Natural killer cell (primary cell): ENCODE results near the gene FAF1. TPM values are rescaled to one million over a fixed set of nuclear protein-coding genes. Genes with fewer than 3 reads are reported as not detected.

Experiments
- ATAC-seq, 3 donors: fragments of 150-1000 bp in 2 of 3; fragments of 200-7000 bp in 1 of 3; cut with Tn5 transposase; 1 replicate in 1 of 3; 2 replicates in 2 of 3; pipeline ENCODE4 v1.10.0; 2021; ENCODE audit warnings: mild to moderate bottlenecking in 2 of 3, moderate library complexity in 2 of 3
- DNase-seq, 2 donors: peaks; one replicate each; pipeline versions ENCODE4 v3.0.0 to v3.0.0-alpha.2; 2013 to 2021; ENCODE audit warnings: mixed read lengths in 1 of 2
- H3K27ac ChIP-seq: one replicate; pipeline ENCODE4 v1.5.1; 2013; ENCODE audit warnings: mild to moderate bottlenecking, low read length
- H3K27me3 ChIP-seq: one replicate; pipeline ENCODE4 v1.6.1; 2013; ENCODE audit warnings: low read length; ENCODE audit not compliant: control insufficient read depth, insufficient read depth
- H3K36me3 ChIP-seq: one replicate; pipeline ENCODE4 v1.6.1; 2013; ENCODE audit warnings: low read length; ENCODE audit not compliant: control insufficient read depth, insufficient read depth
- H3K4me1 ChIP-seq: one replicate; pipeline ENCODE4 v1.6.1; 2013; ENCODE audit warnings: low read length; ENCODE audit not compliant: control insufficient read depth, insufficient read depth
- H3K4me3 ChIP-seq: one replicate; pipeline ENCODE4 v1.5.1; 2013; ENCODE audit warnings: low read length
- H3K9me3 ChIP-seq: one replicate; pipeline ENCODE4 v1.6.1; 2013; ENCODE audit warnings: low read length; ENCODE audit not compliant: control insufficient read depth, insufficient read depth
- H3K27ac Mint-ChIP-seq, 2 donors: one replicate each; pipeline ENCODE4 v1.8.0; 2022; ENCODE audit warnings: mild to moderate bottlenecking in 2 of 2, mixed read lengths in 2 of 2, moderate library complexity in 1 of 2
- H3K27me3 Mint-ChIP-seq, 2 donors: one replicate each; pipeline ENCODE4 v1.8.0; 2022; ENCODE audit warnings: low read depth in 2 of 2, mixed read lengths in 2 of 2
- H3K36me3 Mint-ChIP-seq: one replicate; pipeline ENCODE4 v1.8.0; 2022; ENCODE audit warnings: mixed read lengths
- H3K4me1 Mint-ChIP-seq, 2 donors: one replicate each; pipeline ENCODE4 v1.8.0; 2022; ENCODE audit warnings: mixed read lengths in 2 of 2
- H3K4me3 Mint-ChIP-seq: one replicate; pipeline ENCODE4 v1.8.0; 2022; ENCODE audit warnings: mild to moderate bottlenecking, moderate library complexity, mixed read lengths
- H3K9me3 Mint-ChIP-seq, 2 donors: one replicate each; pipeline ENCODE4 v1.8.0; 2022; ENCODE audit warnings: mixed read lengths in 2 of 2
- CTCF ChIP-seq: fragments of 200-600 bp; IDR thresholded peaks from one replicate; pipeline ENCODE4 v1.8.0; 2022; ENCODE audit warnings: antibody characterized with exemption
- WGBS: methylation state at CpG from one replicate; pipeline ENCODE4 v1.1.7; 2013; ENCODE audit warnings: missing lambda C conversion rate; ENCODE audit not compliant: insufficient coverage; 5-methylcytosine and 5-hydroxymethylcytosine counted together
- intact Hi-C: fragments of 100-400 bp; cut with micrococcal nuclease; formaldehyde crosslinking; loops from one replicate; pipeline ENCODE4 v1.14.2; 2022
- total RNA-seq, 4 donors: library from RNA; stranded (reverse); fragments of 120-200 nt in 1 of 4; gene quantifications; one replicate each; pipeline versions ENCODE4 v1.2.3 to v1.2.4, GENCODE V29; 2013 to 2022

Gene FAF1
- total RNA-seq, 3 donors from 2014 or later (not counting 1 experiment from before 2014, with no cell fraction given) = 56.8 to 59.7 (median 57.2) TPM

- 96% methylated on average over 2 of the region's 2 CpGs for WGBS
- no peak for DNase-seq
Measured at GRCh38 chr1:50644447-50645105, 315.5 kb downstream of the FAF1 start.

GRCh38 chr1:50637460-50637859 is 322.6 kb downstream of the FAF1 start:
- ATAC-seq (no peak), DNase-seq (no peak)
- Histone ChIP-seq H3K4me1 (no peaks in the 10 kb centered on the region), H3K36me3 (no peaks in the 10 kb centered on the region), H3K27ac (no peak overlapping the region), H3K27me3 (no peaks in the 10 kb centered on the region), H3K4me3 (no peak overlapping the region), H3K9me3 (no peaks in the 10 kb centered on the region)
- Mint-ChIP-seq H3K9me3 (no peaks in the 10 kb centered on the region), H3K4me3 (no peak overlapping the region), H3K36me3 (no peaks in the 10 kb centered on the region), H3K27me3 (no peaks in the 10 kb centered on the region), H3K27ac (no peak overlapping the region), H3K4me1 (peaks cover 0 to 8% of the 10 kb centered on the region in 2 donors)
- intact Hi-C loops = no loop called here
- no CpG with 5 or more reads among the region's 1 CpG for WGBS
- no peak for TF ChIP-seq CTCF

More at GRCh38 chr1:50644447-50645105, 315.5 kb downstream of the FAF1 start:
- Mint-ChIP-seq H3K4me1 (peaks cover 0 to 4% of the 10 kb centered on the region in 2 donors), H3K36me3 (no peaks in the 10 kb centered on the region), H3K9me3 (no peaks in the 10 kb centered on the region), H3K27ac (no peak overlapping the region), H3K4me3 (no peak overlapping the region), H3K27me3 (no peaks in the 10 kb centered on the region)
- no peak overlapping the region for H3K4me3 ChIP-seq
- H3K4me1 ChIP-seq = no peaks in the 10 kb centered on the region
- no peak for TF ChIP-seq CTCF
- H3K9me3 ChIP-seq = no peaks in the 10 kb centered on the region
- H3K27me3 ChIP-seq = no peaks in the 10 kb centered on the region
- H3K27ac ChIP-seq = no peak overlapping the region
- intact Hi-C loops = no loop called here
- H3K36me3 ChIP-seq = peaks cover 2% of the 10 kb centered on the region
- ATAC-seq = no peak

- H3K27ac ChIP-seq = no peak overlapping the region
- TF ChIP-seq CTCF = no peak
- DNase-seq (no peak), ATAC-seq (no peak)
- Mint-ChIP-seq H3K36me3 (no peaks in the 10 kb centered on the region), H3K27me3 (no peaks in the 10 kb centered on the region), H3K4me3 (no peak overlapping the region), H3K27ac (no peak overlapping the region), H3K9me3 (no peaks in the 10 kb centered on the region), H3K4me1 (peaks cover 0 to 8% of the 10 kb centered on the region in 2 donors)
- no CpG with 5 or more reads among the region's 1 CpG for WGBS
- H3K27me3 ChIP-seq = no peaks in the 10 kb centered on the region
- H3K4me1 ChIP-seq = no peaks in the 10 kb centered on the region
- H3K4me3 ChIP-seq = no peak overlapping the region
- no peaks in the 10 kb centered on the region for H3K9me3 ChIP-seq
- intact Hi-C loops = no loop called here
- no peaks in the 10 kb centered on the region for H3K36me3 ChIP-seq
Measured at GRCh38 chr1:50634251-50634650, 325.8 kb downstream of the FAF1 start.

GRCh38 chr1:50633465-50633864 is 326.6 kb downstream of the FAF1 start:
- Histone ChIP-seq H3K4me1 (no peaks in the 10 kb centered on the region), H3K4me3 (no peak overlapping the region), H3K36me3 (no peaks in the 10 kb centered on the region), H3K9me3 (no peaks in the 10 kb centered on the region), H3K27me3 (no peaks in the 10 kb centered on the region), H3K27ac (no peak overlapping the region)
- H3K27me3 Mint-ChIP-seq = no peaks in the 10 kb centered on the region
- no peak for ATAC-seq
- peaks cover 0 to 8% of the 10 kb centered on the region in 2 donors for H3K4me1 Mint-ChIP-seq
- H3K27ac Mint-ChIP-seq = no peak overlapping the region
- H3K9me3 Mint-ChIP-seq = no peaks in the 10 kb centered on the region
- DNase-seq = no peak
- 97% methylated on average over 6 of the region's 6 CpGs for WGBS
- no peak for TF ChIP-seq CTCF
- intact Hi-C loops = no loop called here
- H3K36me3 Mint-ChIP-seq = no peaks in the 10 kb centered on the region
- H3K4me3 Mint-ChIP-seq = no peak overlapping the region
